ENCODE data around the gene TAS1R2.

TAS1R2 gene

GRCh38 chr1:18803151-18803791, 56.2 kb downstream of the TAS1R2 start:
- no peak for DNase-seq (ENCODE audit: low read depth in 3 of 3)

- no peak for DNase-seq (ENCODE audit: low read depth in 3 of 3)
These were observed 57.2 kb downstream of the TAS1R2 start for GRCh38 chr1:18802231-18802630.

- DNase-seq (ENCODE audit: low read depth in 3 of 3): no peak
These were observed 59.2 kb downstream of the TAS1R2 start for GRCh38 chr1:18800258-18800657.

- DNase-seq (ENCODE audit: low read depth in 3 of 3): no peak
These were observed 60.0 kb downstream of the TAS1R2 start for GRCh38 chr1:18799454-18799853.

- DNase-seq (ENCODE audit: low read depth in 3 of 3): no peak
These were observed 60.5 kb downstream of the TAS1R2 start for GRCh38 chr1:18798946-18799345.

- DNase-seq (ENCODE audit: low read depth in 3 of 3): no peak
These were observed 60.9 kb downstream of the TAS1R2 start for GRCh38 chr1:18798533-18798932.

- no peak for DNase-seq (ENCODE audit: low read depth in 3 of 3)
These were observed 62.5 kb downstream of the TAS1R2 start for GRCh38 chr1:18796950-18797349.

- DNase-seq (ENCODE audit: low read depth in 3 of 3): no peak
These were observed 64.3 kb downstream of the TAS1R2 start for GRCh38 chr1:18795002-18795689.

GRCh38 chr1:18794561-18794960, 64.9 kb downstream of the TAS1R2 start:
- no peak for DNase-seq (ENCODE audit: low read depth in 3 of 3)

- DNase-seq (ENCODE audit: low read depth in 3 of 3): no peak
These were observed 65.4 kb downstream of the TAS1R2 start for GRCh38 chr1:18794051-18794450.

GRCh38 chr1:18793164-18793563, 66.3 kb downstream of the TAS1R2 start:
- no peak for DNase-seq (ENCODE audit: low read depth in 3 of 3)

GRCh38 chr1:18792747-18793146, 66.7 kb downstream of the TAS1R2 start:
- DNase-seq (ENCODE audit: low read depth in 3 of 3): no peak

Measured in stimulated activated CD4-positive, alpha-beta T cell treated with anti-CD3 and anti-CD28 coated beads, TNF-alpha, amount 100 ng/mL, for 4 hours (primary cell).